Mesenteric fat pad (tissue), 1 donor: Measurements from ENCODE around the gene SIK3. TPM values are rescaled to one million over a fixed set of nuclear protein-coding genes. Genes with fewer than 3 reads are reported as not detected.

ENCODE experiments used
- DNase-seq: peaks from one replicate; pipeline ENCODE4 v3.0.0-alpha.2; 2020; ENCODE audit warnings: low spot score
- total RNA-seq: library from RNA; stranded (reverse); fragmentation: NEBNext Ultra II Directional; extraction: Animal tissue kit (Norgen Biotek cat#: 25700); gene quantifications from one replicate; pipeline ENCODE4 v1.2.1, GENCODE V29; 2021
- donor health status: DM: yes; HTN: yes; CAD: no.

Gene SIK3
- total RNA-seq, 1 donor from 2014 or later, result 39.2 TPM

- DNase-seq, result no peak
Observed at GRCh38 chr11:117080370-117080769, 17.9 kb downstream of the SIK3 start.

- DNase-seq, result no peak
Observed at GRCh38 chr11:117076941-117077691, 21.1 kb downstream of the SIK3 start.

GRCh38 chr11:117075186-117075585, 23.0 kb downstream of the SIK3 start:
- no peak for DNase-seq

GRCh38 chr11:117074119-117074518, 24.1 kb downstream of the SIK3 start:
- no peak for DNase-seq

- no peak for DNase-seq
Observed at GRCh38 chr11:117073539-117073938, 24.7 kb downstream of the SIK3 start.

GRCh38 chr11:117072517-117073461, 25.4 kb downstream of the SIK3 start:
- DNase-seq, result no peak

- DNase-seq, result no peak
Observed at GRCh38 chr11:117071344-117071787, 26.9 kb downstream of the SIK3 start.

GRCh38 chr11:117070016-117070415, 28.2 kb downstream of the SIK3 start:
- DNase-seq, result no peak

GRCh38 chr11:117068303-117068860, 29.8 kb downstream of the SIK3 start:
- DNase-seq, result no peak

- DNase-seq, result no peak
Observed at GRCh38 chr11:117066959-117067358, 31.3 kb downstream of the SIK3 start.

- no peak for DNase-seq
Observed at GRCh38 chr11:117064275-117064674, 34.0 kb downstream of the SIK3 start.

- DNase-seq, result no peak
Observed at GRCh38 chr11:117062498-117062897, 35.7 kb downstream of the SIK3 start.

GRCh38 chr11:117061256-117061655, 37.0 kb downstream of the SIK3 start:
- DNase-seq, result no peak

- DNase-seq, result no peak
Observed at GRCh38 chr11:117059611-117060148, 38.5 kb downstream of the SIK3 start.

- no peak for DNase-seq
Observed at GRCh38 chr11:117058761-117059261, 39.4 kb downstream of the SIK3 start.

- no peak for DNase-seq
Observed at GRCh38 chr11:117057727-117058126, 40.5 kb downstream of the SIK3 start.

GRCh38 chr11:117057317-117057716, 40.9 kb downstream of the SIK3 start:
- DNase-seq, result no peak

- DNase-seq, result no peak
Observed at GRCh38 chr11:117055469-117055868, 42.8 kb downstream of the SIK3 start.

- DNase-seq, result no peak
Observed at GRCh38 chr11:117054382-117054781, 43.8 kb downstream of the SIK3 start.

- no peak for DNase-seq
Observed at GRCh38 chr11:117052196-117053149, 45.8 kb downstream of the SIK3 start.
